ENCODE data around the gene SMIM33.

Gene SMIM33

GRCh38 chr5:139513852-139514485, 43.2 kb downstream of the SMIM33 start:
- no peak overlapping the region for H3K27ac ChIP-seq (ENCODE audit: low read length)
- H3K4me1 ChIP-seq (ENCODE audit: control insufficient read depth in 1 of 2, insufficient read depth in 2 of 2, low read length in 2 of 2) = no peaks in the 10 kb centered on the region
- no peaks in the 10 kb centered on the region for H3K9me3 ChIP-seq (ENCODE audit: control insufficient read depth in 1 of 2, low read length in 2 of 2)
- no peak overlapping the region for H3K4me3 ChIP-seq (ENCODE audit: low read depth in 1 of 2, low read length in 2 of 2)
- no peaks in the 10 kb centered on the region for H3K27me3 ChIP-seq (ENCODE audit: low read depth, low read length)
- H3K36me3 ChIP-seq (ENCODE audit: control insufficient read depth in 1 of 2, insufficient read depth in 2 of 2, low read length in 2 of 2) = no peaks in the 10 kb centered on the region

GRCh38 chr5:139514486-139514856, 43.7 kb downstream of the SMIM33 start:
- H3K36me3 ChIP-seq (ENCODE audit: control insufficient read depth in 1 of 2, insufficient read depth in 2 of 2, low read length in 2 of 2) = no peaks in the 10 kb centered on the region
- no peak overlapping the region for H3K27ac ChIP-seq (ENCODE audit: low read length)
- H3K4me3 ChIP-seq (ENCODE audit: low read depth in 1 of 2, low read length in 2 of 2) = no peak overlapping the region
- no peaks in the 10 kb centered on the region for H3K4me1 ChIP-seq (ENCODE audit: control insufficient read depth in 1 of 2, insufficient read depth in 2 of 2, low read length in 2 of 2)
- H3K27me3 ChIP-seq (ENCODE audit: low read depth, low read length) = no peaks in the 10 kb centered on the region
- no peaks in the 10 kb centered on the region for H3K9me3 ChIP-seq (ENCODE audit: control insufficient read depth in 1 of 2, low read length in 2 of 2)

GRCh38 chr5:139517683-139518564, 47.1 kb downstream of the SMIM33 start:
- H3K9me3 ChIP-seq (ENCODE audit: control insufficient read depth in 1 of 2, low read length in 2 of 2) = no peaks in the 10 kb centered on the region
- peak overlapping the region; percentile 77 for H3K27ac ChIP-seq (ENCODE audit: low read length)
- peak overlapping the region; percentile 65 to 66 for H3K4me3 ChIP-seq (ENCODE audit: low read depth in 1 of 2, low read length in 2 of 2)
- H3K36me3 ChIP-seq (ENCODE audit: control insufficient read depth in 1 of 2, insufficient read depth in 2 of 2, low read length in 2 of 2) = no peaks in the 10 kb centered on the region
- H3K27me3 ChIP-seq (ENCODE audit: low read depth, low read length) = no peaks in the 10 kb centered on the region
- H3K4me1 ChIP-seq (ENCODE audit: control insufficient read depth in 1 of 2, insufficient read depth in 2 of 2, low read length in 2 of 2) = no peaks in the 10 kb centered on the region
